GM19463 (cell line): ENCODE data around the gene IFIT1B.

Experiments
- ATAC-seq: cut with Tn5 transposase; IDR thresholded peaks from one replicate; pipeline ENCODE4 v1.9.1; 2021; ENCODE audit warnings: mild to moderate bottlenecking, moderate library complexity; ENCODE audit not compliant: unreplicated experiment

Gene IFIT1B

GRCh38 chr10:89347701-89348457 is 30.0 kb upstream of the IFIT1B start:
- no peak for ATAC-seq

DNA sequence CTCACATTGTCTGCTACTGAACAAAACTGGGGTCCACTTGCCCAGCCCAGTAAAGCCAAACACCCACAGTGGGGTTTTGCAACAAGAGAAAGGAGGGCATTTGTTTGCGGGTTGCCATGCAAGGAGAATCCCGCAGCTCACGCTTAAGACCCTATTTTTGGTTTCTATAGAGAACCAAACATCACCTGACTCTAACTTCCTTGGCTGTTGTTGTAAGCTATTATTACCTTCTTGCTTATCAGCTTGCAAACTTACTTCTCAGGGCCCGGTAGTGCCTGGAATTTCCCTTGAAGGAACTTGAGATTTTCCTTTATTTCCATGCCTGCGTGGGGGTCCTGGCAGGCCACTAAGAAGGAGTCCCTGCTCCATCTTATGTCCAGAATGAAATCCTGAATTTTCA is 29.4 kb upstream of the IFIT1B start:
- no peak for ATAC-seq

- ATAC-seq, result no peak
These were observed 28.9 kb upstream of the IFIT1B start for GRCh38 chr10:89348975-89349374.

- ATAC-seq, result peak; percentile 34
These were observed 27.1 kb upstream of the IFIT1B start for GRCh38 chr10:89350631-89351315.

DNA sequence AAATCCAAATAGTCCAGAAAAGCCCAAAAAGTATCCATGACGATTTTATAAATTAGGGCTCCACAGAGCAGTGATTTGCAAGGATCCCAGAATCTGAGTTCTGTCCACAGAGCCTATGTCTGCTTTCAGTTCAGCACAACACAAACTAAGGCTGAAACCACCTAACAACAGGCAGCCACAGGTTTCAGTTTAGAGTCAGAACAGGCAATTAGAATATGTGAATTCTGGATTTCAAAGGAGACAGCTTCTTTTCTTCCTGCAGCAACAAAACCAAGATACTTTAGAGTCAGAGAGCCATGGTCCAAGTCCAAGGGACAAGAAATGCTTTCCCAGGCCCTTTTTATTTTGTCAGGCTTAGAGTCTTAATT is 26.5 kb upstream of the IFIT1B start:
- peak; percentile 75 for ATAC-seq

GRCh38 chr10:89351780-89352597 is 25.9 kb upstream of the IFIT1B start:
- ATAC-seq, result peak; percentile 45

DNA sequence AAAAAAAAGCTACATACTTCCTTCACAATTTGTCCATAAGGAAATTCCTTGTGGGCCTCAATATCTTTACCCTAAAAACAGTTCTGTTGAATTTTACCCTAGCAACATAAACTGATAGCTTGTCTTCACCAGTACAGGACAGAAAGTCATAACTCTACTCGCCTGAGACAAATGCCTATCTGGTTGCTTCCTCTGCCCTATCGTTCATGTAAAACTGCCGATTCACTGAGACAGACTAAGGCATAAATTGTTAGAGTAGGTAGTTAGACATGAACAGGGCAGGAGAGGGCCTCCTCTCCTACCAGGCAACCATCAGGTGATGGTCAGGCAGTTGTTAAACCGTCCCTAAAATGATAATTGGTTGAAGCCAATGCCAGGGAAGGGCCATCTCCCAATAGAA is 25.1 kb upstream of the IFIT1B start:
- no peak for ATAC-seq

- no peak for ATAC-seq
These were observed 22.4 kb upstream of the IFIT1B start for GRCh38 chr10:89355394-89355931.

- ATAC-seq, result no peak
These were observed 20.8 kb upstream of the IFIT1B start for GRCh38 chr10:89357096-89357495.

- ATAC-seq, result no peak
These were observed 19.9 kb upstream of the IFIT1B start for GRCh38 chr10:89357975-89358374.

GRCh38 chr10:89360157-89360556 is 17.7 kb upstream of the IFIT1B start:
- ATAC-seq, result no peak

GRCh38 chr10:89362929-89363328 is 14.9 kb upstream of the IFIT1B start:
- ATAC-seq, result no peak

DNA sequence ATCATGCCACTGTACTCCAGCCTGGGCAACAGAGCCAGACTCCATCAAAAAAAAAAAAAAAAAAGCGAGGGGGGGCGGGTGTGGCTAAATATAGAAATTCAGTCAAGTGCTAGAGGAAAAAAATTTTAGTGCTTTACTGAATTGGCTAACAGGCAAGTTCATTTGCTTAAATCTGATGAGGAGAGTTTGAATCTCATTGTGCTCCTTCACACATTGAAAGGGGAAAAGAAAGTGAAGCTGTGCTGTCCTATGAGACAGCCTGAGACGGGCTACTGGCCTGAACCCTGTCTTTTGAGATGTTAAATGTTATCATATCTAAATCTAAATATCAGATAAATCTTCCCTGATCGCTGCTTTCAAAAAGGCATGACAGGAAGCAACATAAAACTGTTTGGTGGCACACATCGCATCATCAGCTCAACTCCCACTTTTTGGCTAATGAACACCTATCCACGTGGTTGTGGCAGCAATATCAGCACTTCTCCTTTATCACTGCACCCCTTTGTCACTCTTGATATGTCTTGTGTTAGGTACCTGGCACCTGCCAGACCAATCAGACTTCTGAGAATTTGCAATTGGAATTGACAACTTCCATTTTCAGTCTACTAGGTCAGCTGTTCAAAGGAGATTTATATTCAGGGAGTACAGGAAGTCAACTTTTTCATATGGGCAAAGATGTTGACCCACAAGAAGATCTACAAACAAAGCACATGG is 14.0 kb upstream of the IFIT1B start:
- no peak for ATAC-seq

DNA sequence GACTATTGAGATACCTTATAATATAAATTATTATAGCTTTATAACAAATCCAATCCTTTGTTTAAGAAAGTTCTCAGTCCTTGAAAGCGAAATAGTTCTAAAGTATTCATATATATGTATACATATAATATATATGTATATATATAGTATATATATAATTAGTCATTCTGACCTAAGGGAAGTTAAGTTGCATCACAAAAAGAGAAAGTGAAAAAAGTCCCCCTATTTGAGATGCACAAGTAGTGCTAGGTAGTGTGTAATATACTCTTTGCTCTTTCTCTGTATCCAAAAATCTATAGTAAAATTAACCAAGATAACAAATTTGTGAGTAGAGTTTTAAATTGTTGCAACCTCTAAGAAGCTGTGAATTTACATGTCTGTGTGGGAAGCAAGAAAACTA is 13.3 kb upstream of the IFIT1B start:
- ATAC-seq, result no peak

DNA sequence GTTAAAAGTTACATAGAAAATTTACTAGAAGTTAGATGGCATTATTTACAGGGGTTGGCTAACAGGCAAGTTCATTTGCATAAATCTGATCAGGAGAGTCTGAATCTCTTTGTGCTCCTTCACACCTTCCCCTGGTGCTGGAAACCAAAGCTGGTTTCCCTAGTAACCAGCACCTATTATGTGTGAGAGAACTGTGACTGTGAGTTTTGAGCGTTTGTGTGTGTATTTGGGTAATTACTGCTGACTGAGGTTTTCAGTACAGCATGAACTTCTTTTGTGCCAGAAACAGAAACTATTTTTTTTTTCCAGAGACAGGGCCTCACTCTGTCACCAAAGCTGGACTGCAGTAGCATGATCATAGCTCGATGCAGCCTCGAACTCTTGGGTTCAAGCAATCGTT is 10.3 kb upstream of the IFIT1B start:
- ATAC-seq, result peak; percentile 73

DNA sequence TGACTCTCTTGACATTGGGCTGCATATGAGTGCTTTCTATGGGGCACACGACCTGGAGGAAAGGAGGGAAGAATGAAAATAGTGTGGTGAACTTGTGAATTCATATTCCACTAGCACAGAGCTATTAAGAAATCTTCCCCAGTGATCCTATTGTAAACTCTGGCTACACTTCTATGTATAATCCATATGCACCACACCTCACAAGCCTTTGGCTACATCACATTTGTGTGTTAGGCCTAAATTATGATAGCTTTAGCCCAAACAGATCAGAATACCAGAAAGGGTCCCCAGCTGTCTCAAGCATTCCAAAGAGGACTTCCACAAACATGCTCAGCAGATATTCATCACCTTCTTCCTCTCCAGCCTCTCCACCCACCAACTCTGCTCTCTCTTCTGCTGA is 9.7 kb upstream of the IFIT1B start:
- ATAC-seq, result no peak

GRCh38 chr10:89369156-89370105 is 8.4 kb upstream of the IFIT1B start:
- no peak for ATAC-seq

- no peak for ATAC-seq
These were observed 6.8 kb upstream of the IFIT1B start for GRCh38 chr10:89371079-89371478.

DNA sequence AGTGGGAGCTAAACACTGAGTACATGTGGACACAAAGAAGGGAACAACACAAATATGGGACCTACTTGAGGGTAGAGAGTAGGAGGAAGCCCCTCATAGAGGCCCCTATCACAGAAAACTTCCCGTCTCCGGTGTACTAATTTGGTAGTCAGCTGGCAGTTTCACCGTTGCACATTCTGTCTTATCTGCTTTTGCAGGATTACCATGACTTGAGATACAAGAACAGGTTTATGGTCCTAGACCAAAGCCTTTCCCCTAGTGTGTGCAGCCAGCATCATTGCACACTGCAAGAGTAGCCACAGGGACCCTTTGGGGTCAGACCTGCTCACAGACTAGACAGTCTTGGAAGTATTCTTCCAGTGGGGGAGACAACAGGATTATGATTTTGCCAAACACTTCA is 5.9 kb upstream of the IFIT1B start:
- no peak for ATAC-seq
